Activated CD4-positive, alpha-beta T cell treated with anti-CD3 and anti-CD28 coated beads for 4 hours (primary cell): Measurements from ENCODE around the gene EXOC4.
"Not testable (repeated sequence)": the region's sequence is repeated elsewhere in the genome, so short reads cannot be mapped to it uniquely, and the experiment has no call there.

Experiments used
- DNase-seq, 2 donors: peaks; one replicate each; pipeline ENCODE4 v3.0.0-alpha.2; 2020

The EXOC4 gene

DNA sequence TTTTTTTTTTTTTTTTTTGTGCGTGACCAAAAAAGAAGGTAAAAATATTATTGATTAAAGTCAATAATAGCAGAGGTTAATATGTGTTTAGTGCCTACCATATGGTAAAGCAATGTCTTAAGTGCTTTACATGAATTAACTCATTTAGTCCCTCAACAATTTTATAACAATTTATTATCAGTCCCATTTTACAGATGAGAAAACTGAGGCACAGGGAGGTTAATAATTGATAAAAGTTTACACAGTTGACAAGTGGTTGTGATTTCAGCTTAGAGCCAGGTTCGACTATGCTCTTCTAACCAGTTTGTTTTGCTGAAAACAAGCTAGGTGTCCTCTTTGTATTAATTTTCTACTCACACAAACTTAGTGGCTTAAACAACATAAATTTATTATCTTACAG lies 67.0 kb downstream of the EXOC4 start:
- DNase-seq, result no peak

- DNase-seq, result no peak
These were observed 68.0 kb downstream of the EXOC4 start for GRCh38 chr7:133320891-133321290.

GRCh38 chr7:133321366-133321765 lies 68.5 kb downstream of the EXOC4 start:
- not testable (repeated sequence) for DNase-seq

- DNase-seq, result not testable (repeated sequence)
These were observed 73.9 kb downstream of the EXOC4 start for GRCh38 chr7:133326745-133327144.

DNA sequence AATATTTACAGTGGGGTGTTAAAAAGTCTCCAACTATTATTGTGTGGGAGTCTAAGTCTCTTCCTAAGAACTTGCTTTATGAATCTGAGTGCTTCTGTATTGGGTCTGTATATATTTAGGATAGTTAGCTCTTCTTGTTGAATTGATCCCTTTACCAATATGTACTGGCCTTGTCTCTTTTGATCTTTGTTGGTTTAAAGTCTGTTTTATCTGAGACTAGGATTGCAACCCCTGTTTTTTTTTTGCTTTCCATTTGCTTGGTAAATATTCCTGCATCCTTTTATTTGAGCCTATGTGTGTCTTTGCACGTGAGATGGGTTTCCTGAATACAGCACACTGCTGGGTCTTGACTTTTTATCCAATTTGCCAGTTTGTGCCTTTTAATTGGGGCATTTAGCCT lies 75.1 kb downstream of the EXOC4 start:
- not testable (repeated sequence) for DNase-seq

DNA sequence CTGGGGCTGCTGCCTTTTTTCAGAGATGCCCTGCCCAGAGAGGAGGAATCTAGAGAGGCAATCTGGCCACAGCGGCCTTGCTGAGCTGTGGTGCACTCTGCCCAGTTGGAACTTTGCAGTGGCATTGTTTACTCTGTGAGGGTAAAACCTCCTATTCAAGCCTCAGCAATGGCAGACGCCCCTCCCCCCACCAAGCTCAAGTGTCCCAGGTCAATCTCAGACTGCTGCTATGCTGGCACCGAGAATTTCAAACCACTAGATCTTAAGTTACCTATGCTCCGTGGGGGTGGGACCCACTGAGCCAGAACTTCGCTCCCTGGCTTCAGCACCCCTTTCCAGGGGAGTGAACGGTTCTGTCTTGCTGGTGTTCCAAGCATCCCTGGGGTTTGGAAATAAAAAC lies 77.2 kb downstream of the EXOC4 start:
- DNase-seq, result no peak

- DNase-seq, result no peak
These were observed 79.0 kb downstream of the EXOC4 start for GRCh38 chr7:133331861-133332260.

- no peak for DNase-seq
These were observed 86.9 kb downstream of the EXOC4 start for GRCh38 chr7:133339772-133340171.

GRCh38 chr7:133344275-133344674 lies 91.4 kb downstream of the EXOC4 start:
- no peak for DNase-seq

DNA sequence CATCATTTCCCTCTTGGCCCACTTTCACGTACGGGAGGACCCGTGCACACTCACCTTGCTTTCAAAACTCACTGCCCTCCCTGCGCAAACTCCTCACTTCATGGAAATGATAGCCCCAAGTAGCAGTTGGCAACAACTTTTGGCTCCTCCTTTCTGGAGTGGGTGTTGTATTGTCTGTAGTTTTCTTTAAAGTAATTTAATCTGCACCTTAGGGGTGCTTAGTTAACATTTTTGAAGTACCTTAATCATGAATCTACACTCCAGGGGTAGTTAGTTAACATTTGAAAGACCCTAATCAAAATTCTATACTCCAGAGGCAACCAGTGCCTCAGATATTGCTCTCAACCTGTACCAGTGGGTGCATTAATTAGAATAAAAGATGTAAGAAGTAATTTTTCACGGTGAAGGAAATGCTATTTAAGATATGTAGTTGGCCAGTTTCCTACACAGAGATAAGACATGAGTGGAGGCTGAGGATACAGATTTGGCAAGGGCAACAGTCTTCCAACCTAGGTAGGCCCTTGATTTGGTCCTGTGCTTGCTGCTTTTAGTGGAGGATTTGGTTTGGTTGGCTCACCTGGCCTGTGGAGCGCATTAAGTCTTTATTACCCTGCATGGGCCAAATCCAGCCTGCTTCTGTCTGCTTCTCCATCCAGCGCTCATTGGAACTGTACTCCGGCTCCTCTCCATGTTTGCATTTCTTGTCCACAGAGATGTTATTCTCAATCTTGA lies 93.0 kb downstream of the EXOC4 start:
- DNase-seq, result no peak

- DNase-seq, result no peak
These were observed 95.4 kb downstream of the EXOC4 start for GRCh38 chr7:133348250-133348649.

GRCh38 chr7:133349101-133349500 lies 96.2 kb downstream of the EXOC4 start:
- no peak for DNase-seq

- no peak for DNase-seq
These were observed 99.6 kb downstream of the EXOC4 start for GRCh38 chr7:133352430-133352829.

- DNase-seq, result no peak
These were observed 100.9 kb downstream of the EXOC4 start for GRCh38 chr7:133353775-133354174.

GRCh38 chr7:133354546-133355324 lies 101.9 kb downstream of the EXOC4 start:
- no peak for DNase-seq

DNA sequence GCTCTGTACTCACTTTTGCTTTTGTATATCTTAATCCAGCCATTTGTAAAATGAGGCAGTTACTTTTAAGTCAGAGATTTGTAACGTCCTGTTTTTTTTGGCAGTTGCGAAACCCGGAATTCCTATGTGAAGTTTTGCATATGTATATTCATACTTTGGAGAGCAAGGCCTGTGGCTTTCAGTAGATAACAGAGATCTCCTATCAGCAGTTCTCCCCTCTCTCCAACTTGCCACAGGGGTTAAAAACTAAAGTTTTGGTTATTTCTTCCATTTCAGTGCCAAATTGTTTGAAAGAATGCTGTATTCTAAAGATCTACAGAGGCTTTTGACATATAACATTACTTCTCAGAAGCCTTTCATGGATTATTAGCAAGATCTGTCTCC lies 102.4 kb downstream of the EXOC4 start:
- DNase-seq, result no peak

DNA sequence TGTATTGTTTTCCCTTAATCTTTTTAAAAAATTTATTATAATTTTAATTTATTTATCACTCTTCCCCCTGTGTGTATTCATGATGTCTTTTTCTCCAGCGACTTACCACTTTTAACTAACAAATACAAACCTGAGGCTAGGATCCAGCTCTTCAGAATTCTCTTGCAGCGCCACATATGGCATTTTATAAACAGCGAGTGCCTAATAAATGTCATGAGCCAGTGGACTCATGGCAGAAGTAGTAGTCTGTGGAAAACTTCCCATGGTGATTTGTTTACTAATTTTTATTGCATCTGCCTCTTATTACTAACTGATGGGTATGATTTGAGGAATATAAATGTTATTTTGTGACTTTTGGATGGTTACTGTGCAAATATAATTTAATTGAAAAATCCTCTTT lies 102.9 kb downstream of the EXOC4 start:
- no peak for DNase-seq

DNA sequence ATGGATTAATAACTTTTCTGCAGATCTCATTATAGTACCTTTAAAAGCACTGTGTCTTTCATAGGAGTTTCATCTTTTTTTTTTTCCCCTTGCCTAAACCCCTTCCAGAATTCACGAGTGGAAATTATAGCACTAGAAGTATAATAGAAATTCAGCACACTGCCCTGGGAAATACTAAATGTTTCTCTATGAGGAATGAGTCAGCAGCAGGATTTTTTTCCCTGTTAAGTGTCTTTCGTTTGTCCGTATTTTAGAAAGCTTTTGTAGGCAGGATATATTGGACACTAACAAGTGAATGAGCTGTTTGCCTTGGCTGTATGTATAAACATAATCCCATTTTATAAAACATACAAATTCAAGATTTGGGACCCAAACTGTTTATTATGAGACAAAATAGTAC lies 105.8 kb downstream of the EXOC4 start:
- no peak for DNase-seq

DNA sequence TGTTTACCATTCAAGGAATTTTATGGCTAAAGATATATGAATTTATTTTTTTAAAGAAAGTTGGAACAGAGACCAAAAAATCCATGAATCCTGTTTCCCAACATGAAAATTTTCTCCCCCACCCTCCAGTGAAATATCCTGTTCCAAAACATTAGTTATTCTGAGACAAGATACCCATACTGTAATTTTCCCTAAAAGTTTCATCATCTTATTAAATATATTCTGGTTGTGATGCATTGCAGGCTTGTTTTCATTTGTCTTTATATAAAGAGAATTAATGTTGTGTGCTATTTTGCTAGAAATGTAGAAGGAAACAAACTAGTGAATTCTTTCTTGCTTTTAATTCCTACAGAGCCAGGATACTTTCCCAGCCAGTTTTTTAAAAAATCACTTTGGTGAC lies 106.6 kb downstream of the EXOC4 start:
- DNase-seq, result no peak

DNA sequence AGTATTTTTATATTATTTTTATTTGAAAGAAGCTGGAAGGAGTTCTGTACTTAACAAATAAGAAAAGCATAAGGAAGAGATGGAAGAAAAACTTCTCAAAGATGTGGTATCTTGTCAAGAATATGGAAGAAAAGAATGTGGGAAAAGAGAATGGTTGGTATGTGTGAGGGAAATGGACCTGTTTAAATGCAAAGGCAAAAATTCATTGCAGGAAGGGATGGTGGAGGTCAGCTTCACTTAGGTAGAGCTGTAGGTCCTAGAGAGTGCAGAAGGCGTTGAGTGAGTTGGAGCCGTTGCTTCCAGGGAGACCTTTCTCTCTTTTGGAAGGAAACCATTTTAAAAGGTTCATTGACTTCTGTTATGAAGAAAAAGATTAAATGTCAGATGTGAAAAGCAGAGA lies 107.3 kb downstream of the EXOC4 start:
- DNase-seq, result no peak

GRCh38 chr7:133361806-133362205 lies 108.9 kb downstream of the EXOC4 start:
- no peak for DNase-seq

- DNase-seq, result no peak
These were observed 112.2 kb downstream of the EXOC4 start for GRCh38 chr7:133364959-133365690.

DNA sequence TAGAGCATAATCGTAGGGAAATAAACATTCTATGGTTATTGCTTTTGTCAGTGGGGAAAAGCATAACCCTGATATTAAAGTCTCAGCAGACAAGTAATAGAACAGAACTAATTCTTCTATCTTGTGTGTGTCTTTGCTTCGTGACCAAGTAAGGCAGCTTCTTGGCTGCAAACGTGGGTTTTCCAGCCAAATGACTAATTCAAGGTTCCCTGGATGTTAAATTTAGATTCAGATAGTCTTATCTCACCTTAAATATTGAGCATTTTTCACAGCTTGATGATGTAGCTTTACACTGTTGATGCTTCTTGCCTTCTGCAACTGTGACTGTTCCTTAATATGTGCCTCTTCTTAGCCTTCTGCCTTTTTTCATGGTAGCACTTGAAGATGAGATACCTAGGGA lies 113.0 kb downstream of the EXOC4 start:
- DNase-seq, result no peak

DNA sequence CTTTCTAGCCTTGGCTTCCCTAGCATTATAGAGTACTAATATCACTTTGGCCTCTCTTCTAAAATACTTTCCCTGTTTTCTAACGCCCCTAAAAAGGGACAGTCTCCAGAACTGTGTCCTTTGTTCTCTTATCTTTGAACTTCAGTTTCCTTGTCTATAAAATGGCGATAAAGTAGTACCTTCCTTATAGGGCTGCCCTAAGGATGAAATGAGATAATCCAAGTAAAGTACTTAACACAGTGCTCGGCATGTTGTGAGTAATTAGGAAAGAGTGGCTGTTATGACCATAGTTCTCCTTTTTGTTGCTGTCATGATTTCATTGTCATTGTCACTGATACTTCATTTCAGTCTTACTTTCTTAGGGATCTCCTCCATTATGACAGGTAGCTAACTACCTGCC lies 114.7 kb downstream of the EXOC4 start:
- DNase-seq, result no peak
